Measurements from ENCODE around the gene NUP42. TPM values are rescaled to one million over a fixed set of nuclear protein-coding genes. Genes with fewer than 3 reads are reported as not detected.

Gene NUP42
- total RNA-seq, 1 donor from 2014 or later = 36.9 TPM

DNA sequence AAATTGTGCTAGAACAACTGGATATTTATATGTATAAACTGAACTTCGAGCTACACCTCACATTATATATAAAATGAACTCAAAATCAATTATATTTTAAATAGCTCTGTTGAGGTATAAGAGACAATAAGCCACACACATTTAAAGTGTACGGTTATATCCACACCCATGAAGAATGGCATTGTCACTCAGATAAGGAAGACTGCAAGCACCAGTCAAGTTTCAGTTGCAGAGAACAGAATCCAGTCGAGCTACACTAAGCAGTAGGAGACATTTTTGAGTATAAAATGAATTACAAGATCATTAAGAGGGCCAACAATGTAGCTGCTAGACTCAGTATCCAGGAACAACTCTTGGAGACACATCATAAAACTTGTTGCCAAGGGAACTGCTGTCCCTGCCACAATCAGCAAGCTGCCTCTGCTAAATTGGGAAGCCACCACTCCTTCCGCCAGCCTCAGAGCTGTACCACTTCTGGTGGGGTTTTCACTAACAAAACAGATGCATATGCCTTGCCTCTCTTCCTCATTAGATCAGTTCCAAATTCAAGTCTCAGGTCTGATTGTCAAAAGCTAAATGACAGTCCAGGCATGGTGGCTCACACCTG, 45.1 kb downstream of the NUP42 start:
- H3K4me3 Mint-ChIP-seq (ENCODE audit: unreplicated experiment) = no peak overlapping the region
- Histone ChIP-seq H3K27ac (ENCODE audit: low read depth, low read length) (no peak overlapping the region), H3K79me2 (ENCODE audit: insufficient read depth, low read length) (no peaks in the 10 kb centered on the region), H3K4me3 (ENCODE audit: insufficient read depth, low read depth, low read length) (no peak overlapping the region), H3K9ac (ENCODE audit: low read length) (no peak overlapping the region), H3K36me3 (ENCODE audit: insufficient read depth, low read length) (no peaks in the 10 kb centered on the region), H2AFZ (ENCODE audit: low read depth, low read length) (no peak overlapping the region), H4K20me1 (ENCODE audit: insufficient read depth, low read length) (no peaks in the 10 kb centered on the region), H3K4me2 (ENCODE audit: low read length) (no peak overlapping the region), H3K4me1 (ENCODE audit: insufficient read depth, low read length) (no peaks in the 10 kb centered on the region), H3K9me3 (ENCODE audit: insufficient read depth, low read depth, low read length) (peaks cover 4% of the 10 kb centered on the region), H3K27me3 (ENCODE audit: insufficient read depth, low read length) (no peaks in the 10 kb centered on the region)
- no peaks in the 10 kb centered on the region for H3K27me3 Mint-ChIP-seq (ENCODE audit: low read depth, unreplicated experiment)
- no peaks in the 10 kb centered on the region for H3K4me1 Mint-ChIP-seq (ENCODE audit: low read depth, unreplicated experiment)
- H3K36me3 Mint-ChIP-seq (ENCODE audit: low read depth, unreplicated experiment) = no peaks in the 10 kb centered on the region
- FAIRE-seq (no peak), DNase-seq (ENCODE audit: low read depth) (no peak)
- H3K9me3 Mint-ChIP-seq (ENCODE audit: unreplicated experiment) = no peaks in the 10 kb centered on the region
- TF ChIP-seq EZH2 (IDR thresholded peaks at IDR 0.05; ENCODE audit: insufficient read depth, low read length) = no peak
- TF ChIP-seq, protein P1, sequence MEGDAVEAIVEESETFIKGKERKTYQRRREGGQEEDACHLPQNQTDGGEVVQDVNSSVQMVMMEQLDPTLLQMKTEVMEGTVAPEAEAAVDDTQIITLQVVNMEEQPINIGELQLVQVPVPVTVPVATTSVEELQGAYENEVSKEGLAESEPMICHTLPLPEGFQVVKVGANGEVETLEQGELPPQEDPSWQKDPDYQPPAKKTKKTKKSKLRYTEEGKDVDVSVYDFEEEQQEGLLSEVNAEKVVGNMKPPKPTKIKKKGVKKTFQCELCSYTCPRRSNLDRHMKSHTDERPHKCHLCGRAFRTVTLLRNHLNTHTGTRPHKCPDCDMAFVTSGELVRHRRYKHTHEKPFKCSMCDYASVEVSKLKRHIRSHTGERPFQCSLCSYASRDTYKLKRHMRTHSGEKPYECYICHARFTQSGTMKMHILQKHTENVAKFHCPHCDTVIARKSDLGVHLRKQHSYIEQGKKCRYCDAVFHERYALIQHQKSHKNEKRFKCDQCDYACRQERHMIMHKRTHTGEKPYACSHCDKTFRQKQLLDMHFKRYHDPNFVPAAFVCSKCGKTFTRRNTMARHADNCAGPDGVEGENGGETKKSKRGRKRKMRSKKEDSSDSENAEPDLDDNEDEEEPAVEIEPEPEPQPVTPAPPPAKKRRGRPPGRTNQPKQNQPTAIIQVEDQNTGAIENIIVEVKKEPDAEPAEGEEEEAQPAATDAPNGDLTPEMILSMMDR (IDR thresholded peaks at IDR 0.05; ENCODE audit: insufficient read depth, low read depth, low read length) = no peak
- no peak overlapping the region for H3K27ac Mint-ChIP-seq (ENCODE audit: unreplicated experiment)

DNA sequence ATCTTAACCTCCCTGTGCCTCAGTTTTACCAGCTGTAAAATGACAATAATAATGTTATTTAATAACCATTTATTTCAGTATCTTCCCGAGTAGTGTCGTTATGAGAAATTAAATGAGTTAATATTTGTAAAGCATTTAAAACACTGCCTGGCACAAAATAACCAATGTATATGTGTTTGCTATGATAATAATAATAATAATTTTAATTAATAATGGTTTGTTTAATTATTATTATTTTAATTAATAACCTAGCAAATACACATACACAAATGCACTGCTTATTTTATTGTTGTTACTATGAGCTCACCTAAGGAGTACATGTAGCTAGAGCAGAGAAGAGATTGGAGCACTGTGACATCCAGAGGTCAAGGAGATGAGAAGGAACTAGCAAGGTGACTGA, 46.6 kb downstream of the NUP42 start:
- H3K4me3 Mint-ChIP-seq (ENCODE audit: unreplicated experiment) = no peak overlapping the region
- no peaks in the 10 kb centered on the region for H4K20me1 ChIP-seq (ENCODE audit: insufficient read depth, low read length)
- DNase-seq (ENCODE audit: low read depth) (no peak), FAIRE-seq (no peak)
- H3K27ac ChIP-seq (ENCODE audit: low read depth, low read length) = no peak overlapping the region
- H3K36me3 Mint-ChIP-seq (ENCODE audit: low read depth, unreplicated experiment) = no peaks in the 10 kb centered on the region
- no peaks in the 10 kb centered on the region for H3K36me3 ChIP-seq (ENCODE audit: insufficient read depth, low read length)
- peaks cover 4% of the 10 kb centered on the region for H3K9me3 ChIP-seq (ENCODE audit: insufficient read depth, low read depth, low read length)
- no peaks in the 10 kb centered on the region for H3K79me2 ChIP-seq (ENCODE audit: insufficient read depth, low read length)
- no peak for TF ChIP-seq EZH2 (IDR thresholded peaks at IDR 0.05; ENCODE audit: insufficient read depth, low read length)
- TF ChIP-seq, protein P1 (IDR thresholded peaks at IDR 0.05; ENCODE audit: insufficient read depth, low read depth, low read length) = no peak
- H2AFZ ChIP-seq (ENCODE audit: low read depth, low read length) = no peak overlapping the region
- peaks cover 2% of the 10 kb centered on the region for H3K9me3 Mint-ChIP-seq (ENCODE audit: unreplicated experiment)
- no peaks in the 10 kb centered on the region for H3K4me1 Mint-ChIP-seq (ENCODE audit: low read depth, unreplicated experiment)
- H3K27ac Mint-ChIP-seq (ENCODE audit: unreplicated experiment) = no peak overlapping the region
- H3K4me2 ChIP-seq (ENCODE audit: low read length) = no peak overlapping the region
- no peaks in the 10 kb centered on the region for H3K4me1 ChIP-seq (ENCODE audit: insufficient read depth, low read length)
- no peak overlapping the region for H3K9ac ChIP-seq (ENCODE audit: low read length)
- no peaks in the 10 kb centered on the region for H3K27me3 ChIP-seq (ENCODE audit: insufficient read depth, low read length)
- H3K4me3 ChIP-seq (ENCODE audit: insufficient read depth, low read depth, low read length) = no peak overlapping the region
- no peaks in the 10 kb centered on the region for H3K27me3 Mint-ChIP-seq (ENCODE audit: low read depth, unreplicated experiment)

DNA sequence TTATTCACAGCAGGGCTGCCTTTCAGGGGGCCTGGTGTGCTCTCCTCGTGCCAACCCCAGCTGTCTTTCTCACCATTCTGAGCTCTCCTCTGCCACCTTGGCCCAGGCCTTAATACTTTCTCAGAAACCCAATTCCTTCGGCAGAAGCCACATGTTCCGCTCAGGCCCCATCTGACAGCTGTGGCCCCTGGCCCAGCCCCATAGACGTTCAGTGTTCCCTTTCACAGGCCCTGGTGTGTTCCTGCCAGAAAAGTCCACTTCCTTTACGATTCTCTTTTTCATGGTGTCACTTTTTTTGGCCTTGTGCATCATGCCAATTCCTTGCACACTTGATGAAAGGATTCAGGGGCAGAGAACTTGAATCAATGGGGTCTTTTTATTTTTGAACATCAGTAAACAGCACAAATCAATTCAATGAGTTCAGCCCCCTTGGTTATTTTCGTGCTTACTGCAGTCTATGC, 48.8 kb downstream of the NUP42 start:
- Histone ChIP-seq H2AFZ (ENCODE audit: low read depth, low read length) (no peak overlapping the region), H3K4me2 (ENCODE audit: low read length) (no peak overlapping the region), H3K9ac (ENCODE audit: low read length) (no peak overlapping the region), H4K20me1 (ENCODE audit: insufficient read depth, low read length) (no peaks in the 10 kb centered on the region), H3K27me3 (ENCODE audit: insufficient read depth, low read length) (no peaks in the 10 kb centered on the region), H3K79me2 (ENCODE audit: insufficient read depth, low read length) (no peaks in the 10 kb centered on the region), H3K9me3 (ENCODE audit: insufficient read depth, low read depth, low read length) (peaks cover 4% of the 10 kb centered on the region), H3K4me3 (ENCODE audit: insufficient read depth, low read depth, low read length) (no peak overlapping the region), H3K36me3 (ENCODE audit: insufficient read depth, low read length) (no peaks in the 10 kb centered on the region), H3K4me1 (ENCODE audit: insufficient read depth, low read length) (no peaks in the 10 kb centered on the region), H3K27ac (ENCODE audit: low read depth, low read length) (no peak overlapping the region)
- no peaks in the 10 kb centered on the region for H3K27me3 Mint-ChIP-seq (ENCODE audit: low read depth, unreplicated experiment)
- no peak for TF ChIP-seq EZH2 (IDR thresholded peaks at IDR 0.05; ENCODE audit: insufficient read depth, low read length)
- TF ChIP-seq, protein P1 (IDR thresholded peaks at IDR 0.05; ENCODE audit: insufficient read depth, low read depth, low read length) = no peak
- DNase-seq (ENCODE audit: low read depth) (no peak), FAIRE-seq (no peak)
- no peaks in the 10 kb centered on the region for H3K4me1 Mint-ChIP-seq (ENCODE audit: low read depth, unreplicated experiment)
- H3K27ac Mint-ChIP-seq (ENCODE audit: unreplicated experiment) = no peak overlapping the region
- no peak overlapping the region for H3K4me3 Mint-ChIP-seq (ENCODE audit: unreplicated experiment)
- peaks cover 2% of the 10 kb centered on the region for H3K9me3 Mint-ChIP-seq (ENCODE audit: unreplicated experiment)
- no peaks in the 10 kb centered on the region for H3K36me3 Mint-ChIP-seq (ENCODE audit: low read depth, unreplicated experiment)
